Fibroblast of pulmonary artery (primary cell): ENCODE measurements around the gene POLR1H.

Experiments used
- DNase-seq: peaks from one replicate; pipeline ENCODE4 v3.0.0-alpha.2; 2010; ENCODE audit warnings: low read depth
- H3K4me3 ChIP-seq: replicated peaks from 2 replicates; pipeline ENCODE4 v1.5.1; 2011; ENCODE audit warnings: low read depth, mild to moderate bottlenecking, control low read depth, low read length, moderate library complexity
- TF ChIP-seq, protein P1 (sequence below): IDR thresholded peaks from 2 replicates; pipeline ENCODE4 v1.5.1; 2011; ENCODE audit warnings: mild to moderate bottlenecking, control low read depth, low read length, inconsistent platforms; ENCODE audit errors: missing control alignments

The POLR1H gene

DNA sequence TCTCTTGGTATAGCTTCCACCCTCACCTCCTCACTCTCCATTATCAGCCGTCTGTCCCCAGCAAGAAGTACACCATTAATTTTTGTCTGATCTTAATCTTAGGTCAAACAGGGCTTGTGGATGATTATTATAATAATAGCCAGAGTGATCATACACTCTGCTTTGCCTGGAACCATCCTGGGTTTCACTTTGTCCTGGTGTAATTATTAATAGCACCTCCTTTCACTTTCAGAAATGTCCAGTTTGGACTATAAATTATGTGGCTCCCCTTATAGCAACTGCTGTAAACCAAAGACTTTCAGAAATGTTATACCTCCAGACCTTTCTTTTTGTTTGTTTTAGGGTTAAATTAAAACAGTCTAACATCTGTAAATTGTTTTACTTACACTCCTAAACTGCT is 52.8 kb downstream of the POLR1H start:
- TF ChIP-seq, protein P1, sequence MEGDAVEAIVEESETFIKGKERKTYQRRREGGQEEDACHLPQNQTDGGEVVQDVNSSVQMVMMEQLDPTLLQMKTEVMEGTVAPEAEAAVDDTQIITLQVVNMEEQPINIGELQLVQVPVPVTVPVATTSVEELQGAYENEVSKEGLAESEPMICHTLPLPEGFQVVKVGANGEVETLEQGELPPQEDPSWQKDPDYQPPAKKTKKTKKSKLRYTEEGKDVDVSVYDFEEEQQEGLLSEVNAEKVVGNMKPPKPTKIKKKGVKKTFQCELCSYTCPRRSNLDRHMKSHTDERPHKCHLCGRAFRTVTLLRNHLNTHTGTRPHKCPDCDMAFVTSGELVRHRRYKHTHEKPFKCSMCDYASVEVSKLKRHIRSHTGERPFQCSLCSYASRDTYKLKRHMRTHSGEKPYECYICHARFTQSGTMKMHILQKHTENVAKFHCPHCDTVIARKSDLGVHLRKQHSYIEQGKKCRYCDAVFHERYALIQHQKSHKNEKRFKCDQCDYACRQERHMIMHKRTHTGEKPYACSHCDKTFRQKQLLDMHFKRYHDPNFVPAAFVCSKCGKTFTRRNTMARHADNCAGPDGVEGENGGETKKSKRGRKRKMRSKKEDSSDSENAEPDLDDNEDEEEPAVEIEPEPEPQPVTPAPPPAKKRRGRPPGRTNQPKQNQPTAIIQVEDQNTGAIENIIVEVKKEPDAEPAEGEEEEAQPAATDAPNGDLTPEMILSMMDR, result no peak
- DNase-seq, result no peak
- no peak overlapping the region for H3K4me3 ChIP-seq
